ENCODE measurements around the gene ASB18. TPM values are rescaled to one million over a fixed set of nuclear protein-coding genes. Genes with fewer than 3 reads are reported as not detected.

Gene ASB18
- total and polyA plus RNA-seq, 2 of the 4 experiments (the other 2 are of a cell fraction), result not detected

GRCh38 chr2:236221798-236222197 is 42.4 kb downstream of the ASB18 start:
- TF ChIP-seq MXI1 (IDR thresholded peaks at IDR 0.05; ENCODE audit: borderline replicate concordance, low read depth, low read length) (no peak), CEBPB (IDR thresholded peaks at IDR 0.05; ENCODE audit: low read depth, low read length) (no peak)
- Histone ChIP-seq H3K27me3 (ENCODE audit: control insufficient read depth, insufficient read depth, low read length) (peaks cover 2% of the 10 kb centered on the region), H3K4ac (ENCODE audit: low read depth, low read length) (no peak overlapping the region), H3K4me2 (ENCODE audit: low read depth, low read length) (no peak overlapping the region), H4K20me1 (ENCODE audit: insufficient read depth, low read length) (no peaks in the 10 kb centered on the region), H2AK5ac (ENCODE audit: low read depth, low read length) (no peak overlapping the region), H3K56ac (ENCODE audit: extremely low read depth, insufficient read depth, low read length) (no peak overlapping the region), H2BK120ac (ENCODE audit: low read depth, low read length) (no peak overlapping the region), H2BK5ac (ENCODE audit: low read depth, low read length, poor library complexity, severe bottlenecking) (no peak overlapping the region), H3K23ac (ENCODE audit: low read depth, low read length) (no peak overlapping the region), H4K91ac (ENCODE audit: insufficient read depth, low read depth, low read length) (no peak overlapping the region), H2BK20ac (ENCODE audit: low read depth, low read length) (no peak overlapping the region), H3K14ac (replicated peaks; ENCODE audit: low read depth, low read length) (no peak overlapping the region), H4K8ac (ENCODE audit: low read depth in 2 of 2, low read length in 2 of 2) (no peak overlapping the region), H3K79me1 (ENCODE audit: low read depth in 1 of 2, low read length in 2 of 2) (no peaks in the 10 kb centered on the region), H2AFZ (replicated peaks; ENCODE audit: low read length, poor library complexity) (no peak overlapping the region), H2AK9ac (replicated peaks; ENCODE audit: low read depth, low read length, poor library complexity) (no peak overlapping the region), H4K5ac (ENCODE audit: low read depth, low read length) (no peak overlapping the region), H3K9ac (ENCODE audit: low read depth, low read length) (no peak overlapping the region), H3K4me3 (ENCODE audit: insufficient read depth, low read depth, low read length) (no peak overlapping the region), H3K36me3 (ENCODE audit: control insufficient read depth, insufficient read depth, low read length) (no peaks in the 10 kb centered on the region), H3K9me1 (ENCODE audit: insufficient read depth, low read length) (no peaks in the 10 kb centered on the region), H3K18ac (ENCODE audit: low read depth, low read length) (no peak overlapping the region), H2BK15ac (ENCODE audit: low read depth, low read length) (no peak overlapping the region), H3K4me1 (ENCODE audit: control insufficient read depth, insufficient read depth, low read length) (no peaks in the 10 kb centered on the region), H3K27ac (ENCODE audit: insufficient read depth, low read length) (no peak overlapping the region), H3K9me3 (ENCODE audit: control insufficient read depth, insufficient read depth, low read length) (peaks cover 4% of the 10 kb centered on the region; the same call in 1 of the 2 replicates)
- in situ Hi-C loops (cut with MboI; ENCODE audit: low sequenced_read_pairs), result no loop called here
- WGBS, 2 experiments (ENCODE audit: extremely low coverage in 2 of 2, insufficient read length in 1 of 2), result no CpG with 5 or more reads among the region's 8 CpGs
- dilution Hi-C loops (cut with HindIII; ENCODE audit: low sequenced_read_pairs, unreplicated experiment), result no loop called here
- POLR2A ChIA-PET (ENCODE audit: unreplicated experiment), result no interaction called here
- ATAC-seq (ENCODE audit: low read depth) (no peak), DNase-seq (no peak)
- BruUV-seq (replicated peaks), result no TSS peak
- intact Hi-C loops (cut with micrococcal nuclease), result no loop called here
- CTCF ChIA-PET, result no interaction called here
